ENCODE data around the gene CLEC4E.
"Not testable (repeated sequence)": the region's sequence is repeated elsewhere in the genome, so short reads cannot be mapped to it uniquely, and the experiment has no call there.

The CLEC4E gene

DNA sequence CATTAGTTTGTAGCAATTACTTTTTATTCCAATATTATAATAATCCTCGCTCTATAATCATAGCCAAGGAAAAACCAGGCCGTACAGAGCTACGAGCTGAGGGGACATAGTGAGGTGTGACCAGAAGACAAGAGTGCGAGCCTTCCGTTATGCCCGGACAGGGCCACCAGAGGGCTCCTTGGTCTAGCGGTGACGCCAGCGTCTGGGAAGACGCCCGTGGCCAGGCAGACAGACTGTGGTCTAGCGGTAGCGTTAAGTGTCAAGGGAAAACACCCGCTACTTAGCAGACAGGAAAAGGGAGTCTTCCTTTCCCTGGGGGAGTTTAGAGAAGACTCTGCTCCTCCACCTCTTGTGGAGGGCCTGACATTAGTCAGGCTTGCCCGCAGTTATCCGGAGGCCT is 2.9 kb downstream of the CLEC4E start:
- not testable (repeated sequence) for DNase-seq

DNA sequence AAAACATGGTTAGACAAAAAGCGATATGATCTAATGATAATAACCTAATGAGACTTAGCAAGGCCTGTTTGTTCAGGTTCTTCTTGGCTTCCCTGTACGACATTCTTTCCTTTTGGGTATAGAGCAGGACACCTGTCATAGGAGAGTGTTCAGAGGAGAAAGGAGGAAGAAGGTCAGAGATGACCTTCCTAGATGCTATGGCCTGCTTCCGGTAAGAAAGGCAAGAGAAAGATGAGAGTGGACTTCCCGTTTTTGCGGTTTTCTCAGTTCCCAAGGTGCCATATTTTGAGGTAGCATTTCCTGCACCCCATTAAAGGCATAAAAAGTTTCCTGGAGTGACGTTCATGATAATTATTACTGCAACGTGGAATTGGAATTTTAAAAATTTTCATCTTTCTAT is 8.7 kb downstream of the CLEC4E start:
- no peak for DNase-seq

DNA sequence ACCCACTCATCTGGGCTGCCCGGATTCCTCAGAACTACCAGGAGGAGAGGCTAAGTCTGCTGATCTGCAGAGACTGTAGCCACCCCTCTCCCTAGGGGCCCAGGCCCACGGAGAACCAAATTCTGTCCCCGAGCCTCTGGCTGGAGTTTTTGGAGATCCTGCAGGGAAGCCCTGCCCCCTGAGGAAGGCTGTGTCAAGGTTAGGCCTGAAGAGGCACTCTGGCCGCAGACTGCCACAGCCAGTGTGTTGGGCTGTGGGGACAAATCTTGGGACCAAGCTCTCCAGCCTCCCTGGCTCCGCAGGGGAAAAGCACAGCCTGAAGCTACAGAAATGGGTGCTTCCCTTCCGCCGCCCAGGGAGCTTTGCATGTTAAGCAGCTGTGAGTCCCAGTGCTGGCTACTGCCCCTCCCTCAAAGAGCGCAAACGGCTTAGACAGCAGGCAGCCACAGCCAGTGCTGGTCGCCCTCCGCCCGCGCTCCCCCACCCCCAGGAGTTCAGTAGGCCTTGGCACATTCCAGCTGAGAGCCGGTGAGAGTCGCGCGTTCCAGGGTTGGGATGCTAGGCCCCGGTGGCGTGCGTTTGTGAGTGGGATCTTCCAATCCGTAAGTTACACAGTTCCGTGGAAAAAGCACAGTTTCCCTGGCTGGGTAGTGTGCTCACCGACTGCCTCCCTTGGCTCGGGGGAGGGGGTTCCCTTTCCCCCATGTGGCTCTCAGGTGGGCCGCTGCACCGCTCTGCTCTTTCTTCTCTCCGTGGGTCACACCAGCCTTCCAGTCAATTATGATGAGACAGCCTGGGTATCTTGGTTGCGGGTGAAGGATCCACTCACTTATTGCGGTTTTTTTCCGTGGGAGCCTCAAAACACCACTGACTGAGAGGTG is 13.2 kb downstream of the CLEC4E start:
- no peak for DNase-seq

DNA sequence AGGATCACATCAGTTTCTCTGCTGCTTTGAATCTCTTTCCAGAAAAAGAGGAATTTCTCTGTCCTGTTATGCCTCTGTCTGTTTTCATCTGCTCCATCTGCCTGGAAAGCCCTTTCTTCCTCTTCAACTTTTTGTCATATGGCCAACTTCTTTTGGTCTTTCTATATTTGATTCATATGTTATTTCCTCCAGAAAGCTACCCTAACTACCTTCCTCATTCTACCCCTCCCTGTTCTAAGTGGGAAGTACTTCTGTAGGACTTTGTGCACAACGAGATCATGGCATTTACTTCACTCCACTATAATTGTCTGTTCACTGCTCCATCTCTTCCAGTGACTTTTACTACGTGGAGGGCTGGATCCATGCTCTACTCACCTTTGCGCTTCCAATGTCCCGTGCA is 21.5 kb downstream of the CLEC4E start:
- DNase-seq, result no peak

GRCh38 chr12:8517971-8518370 is 22.7 kb downstream of the CLEC4E start:
- no peak for DNase-seq

GRCh38 chr12:8513256-8513655 is 27.4 kb downstream of the CLEC4E start, which contains the start of gene CLEC4D:
CLEC4D (plus strand) TSS chr12:8513503; CDS start chr12:8513733, 230 bp downstream.
- DNase-seq, result no peak

DNA sequence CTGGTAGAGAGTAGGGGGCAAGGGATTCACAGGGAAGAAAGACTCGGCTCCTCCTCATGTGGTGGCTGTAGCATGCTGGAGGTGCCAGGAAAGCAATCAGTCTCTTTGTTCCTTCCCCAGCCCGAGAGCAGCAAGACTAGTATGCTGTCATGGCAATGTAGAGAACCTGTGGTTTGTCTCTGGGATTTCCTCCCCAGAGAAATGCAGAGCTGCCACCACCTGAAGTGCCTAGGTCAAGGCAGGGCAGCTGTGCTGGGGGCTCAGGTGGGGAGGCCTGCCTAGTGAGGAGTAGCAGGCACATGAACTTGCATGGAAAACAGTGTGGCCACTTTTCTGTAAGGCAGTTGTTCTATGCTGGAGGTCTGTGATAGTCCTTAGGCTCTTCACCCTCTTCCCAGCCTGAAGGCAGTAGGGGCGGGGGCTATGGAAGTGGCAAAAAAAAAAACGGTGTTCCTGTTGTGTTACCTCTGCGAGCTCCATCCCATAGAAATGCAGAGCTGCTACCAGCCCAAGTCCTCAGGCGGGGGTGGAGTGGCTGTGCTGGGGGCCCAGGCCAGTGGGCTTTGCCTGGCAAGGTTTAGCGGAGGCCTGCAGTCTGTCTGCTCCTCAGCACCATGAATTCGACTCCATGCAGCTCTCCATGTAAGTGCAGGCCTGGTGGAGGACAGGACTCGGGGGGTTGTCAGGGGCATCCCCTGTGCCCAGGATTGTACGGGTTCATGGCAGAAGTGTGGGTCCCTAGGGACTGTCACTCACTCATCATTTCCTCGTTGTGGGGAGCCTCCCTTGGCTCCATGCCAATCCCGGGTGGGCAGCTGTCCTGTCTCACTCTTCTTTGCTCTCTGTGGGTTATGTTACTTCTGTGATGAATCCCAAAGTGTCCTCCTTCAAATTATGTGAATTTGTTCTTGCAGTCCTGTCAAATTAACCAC is 31.5 kb downstream of the CLEC4E start:
- no peak for DNase-seq

GRCh38 chr12:8508223-8508622 is 32.5 kb downstream of the CLEC4E start:
- no peak for DNase-seq

DNA sequence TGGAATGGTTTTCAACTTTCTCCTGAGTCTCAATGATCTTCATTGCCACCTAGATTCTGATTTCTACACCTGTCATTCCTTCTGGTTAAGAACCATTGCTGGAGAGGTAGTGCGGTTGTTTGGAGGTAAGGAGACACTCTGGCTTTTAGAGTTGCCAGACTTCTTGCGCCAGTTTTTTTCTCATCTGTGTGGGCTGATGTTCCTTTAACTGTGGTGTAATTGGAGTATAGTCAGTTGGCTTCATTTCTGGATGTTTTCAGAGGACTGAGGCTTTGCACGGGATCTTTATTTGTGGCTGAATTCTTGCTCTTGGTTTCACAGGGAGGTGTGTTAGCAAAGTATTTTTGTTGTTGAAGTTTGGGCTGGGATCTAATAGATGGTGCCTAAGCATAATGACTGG is 33.1 kb downstream of the CLEC4E start:
- no peak for DNase-seq

GRCh38 chr12:8504351-8504750 is 36.4 kb downstream of the CLEC4E start:
- no peak for DNase-seq

GRCh38 chr12:8501720-8502119 is 39.0 kb downstream of the CLEC4E start:
- no peak for DNase-seq

DNA sequence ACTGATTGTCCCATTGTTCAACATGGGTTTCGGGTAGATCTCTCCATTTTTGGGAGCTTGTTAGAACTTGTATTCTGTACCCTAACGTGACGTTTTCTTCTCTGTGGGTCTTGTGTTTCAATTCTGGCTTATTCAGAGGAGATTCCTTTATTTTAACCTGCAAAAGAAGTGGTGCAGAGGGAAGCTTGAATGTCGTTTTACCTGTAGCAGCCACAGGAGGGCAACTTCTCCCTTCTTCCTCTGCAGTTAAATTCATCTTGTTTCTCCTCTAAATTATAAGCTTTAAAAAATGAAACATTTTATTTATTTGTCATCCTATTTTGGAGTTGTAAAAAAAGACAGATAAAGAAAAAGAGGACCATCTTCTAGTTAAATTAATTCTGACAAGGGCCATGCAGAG is 41.1 kb downstream of the CLEC4E start:
- DNase-seq, result no peak

DNA sequence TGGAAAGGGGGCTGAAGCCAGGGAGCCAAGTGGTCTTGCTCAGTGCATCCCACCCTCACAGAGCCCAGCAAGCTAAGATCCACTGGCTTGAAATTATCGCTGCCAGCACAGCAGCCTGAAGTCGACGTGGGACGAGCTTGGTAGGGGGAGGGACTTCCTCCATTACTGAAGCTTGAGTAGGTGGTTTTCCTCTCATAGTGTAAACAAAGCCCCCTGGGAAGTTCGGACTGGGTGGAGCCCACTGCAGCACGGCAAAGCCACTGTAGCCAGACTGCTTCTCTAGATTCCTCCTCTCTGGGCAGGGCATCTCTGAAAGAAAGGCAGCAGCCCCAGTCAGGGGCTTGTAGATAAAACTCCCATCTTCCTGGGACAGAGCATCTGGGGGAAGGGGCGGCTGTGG is 44.6 kb downstream of the CLEC4E start:
- not testable (repeated sequence) for DNase-seq

DNA sequence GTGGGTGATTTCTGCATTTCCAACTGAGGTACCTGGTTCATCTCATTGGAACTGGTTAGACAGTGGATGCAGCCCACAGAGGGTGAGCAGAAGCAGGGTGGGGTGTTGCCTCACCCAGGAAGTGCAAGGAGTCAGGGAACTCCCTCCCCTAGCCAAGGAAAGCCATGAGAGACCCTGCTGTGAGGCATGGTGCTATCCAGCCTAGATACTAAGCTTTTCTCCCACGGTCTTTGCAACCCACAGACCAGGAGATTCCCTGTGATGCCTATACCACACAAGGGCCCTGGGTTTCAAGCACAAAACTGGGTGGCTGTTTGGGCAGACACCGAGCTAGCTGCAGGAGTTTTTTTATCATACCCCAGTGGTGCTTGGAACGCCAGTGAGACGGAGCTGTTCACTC is 45.0 kb downstream of the CLEC4E start:
- DNase-seq, result not testable (repeated sequence)

DNA sequence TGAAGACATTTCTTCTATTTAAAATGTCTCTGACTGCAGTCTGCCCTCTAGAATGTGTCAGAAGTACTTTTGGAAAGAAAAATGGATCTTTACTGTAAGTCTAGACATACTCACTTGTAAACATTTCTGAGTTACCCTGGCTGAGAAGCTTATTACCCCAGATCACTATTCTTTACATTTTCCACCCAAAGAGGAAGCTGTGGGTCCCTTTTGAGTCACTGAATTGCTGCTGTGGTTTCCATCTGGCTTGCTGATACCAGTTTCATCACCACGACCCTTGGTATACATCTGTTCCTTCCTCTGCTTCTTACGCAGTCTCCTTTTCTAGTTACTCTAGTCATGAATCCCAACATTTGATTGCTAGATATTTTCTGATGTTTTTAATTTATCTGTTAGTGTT is 47.6 kb downstream of the CLEC4E start:
- no peak for DNase-seq

GRCh38 chr12:8491646-8492530 is 48.8 kb downstream of the CLEC4E start:
- no peak for DNase-seq
